ENCODE data around the gene SALL1.

DNA sequence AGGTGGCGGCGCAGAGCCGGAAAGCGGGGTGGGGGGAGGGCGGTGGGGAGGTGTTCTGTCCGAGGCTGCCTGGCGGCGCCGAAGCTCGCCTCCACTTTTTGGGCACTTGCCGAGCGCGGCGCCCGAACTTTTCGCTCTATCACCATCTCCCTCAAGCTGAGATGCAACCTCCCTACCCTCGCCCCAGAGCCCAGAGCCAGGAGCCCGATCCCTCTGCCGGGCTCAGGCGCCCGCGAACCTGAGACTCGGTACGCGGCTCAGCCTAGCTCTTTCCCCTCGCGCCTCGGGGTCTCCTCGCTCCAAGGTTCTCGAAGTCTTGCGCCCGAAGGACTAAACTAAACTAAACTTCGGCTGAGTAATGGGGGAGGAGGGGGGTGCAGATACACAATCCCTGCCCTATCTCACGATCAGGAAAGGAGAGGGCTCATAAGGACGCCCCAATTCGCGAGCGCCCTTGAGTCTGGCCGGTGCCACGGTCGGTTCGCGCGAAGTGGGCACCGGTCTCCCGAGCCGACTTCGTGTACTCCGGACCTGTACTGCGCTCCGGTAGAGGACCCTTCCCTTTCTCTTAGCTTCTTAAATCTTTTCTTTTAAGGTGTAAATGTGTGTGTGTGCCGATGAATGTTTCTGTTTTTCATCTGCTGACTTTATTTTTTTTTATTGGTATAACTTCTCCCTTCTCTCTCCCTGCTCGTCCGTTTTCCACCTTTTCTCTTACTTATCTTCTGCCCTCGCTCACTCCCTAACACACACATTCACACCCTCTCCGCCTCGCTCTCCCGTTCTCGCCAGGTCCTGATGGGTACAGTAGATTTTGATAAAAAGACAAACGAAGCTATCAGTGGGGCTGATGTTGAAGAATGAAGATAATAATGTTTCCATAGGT is 1.9 kb upstream of the SALL1 start:
- no peak for TF ChIP-seq POLR2A (IDR thresholded peaks at IDR 0.05; ENCODE audit: low read depth, low read length)
- no peak for TF ChIP-seq POU2F2 (IDR thresholded peaks at IDR 0.05; ENCODE audit: low read depth, low read length)
